ENCODE data around the gene DNAAF5. TPM values are rescaled to one million over a fixed set of nuclear protein-coding genes. Genes with fewer than 3 reads are reported as not detected.

Gene DNAAF5
- total and polyA plus RNA-seq, 2 of the 4 experiments (the other 2 are of a cell fraction): 12.4 to 32.6 TPM

- dilution Hi-C loops (cut with HindIII; ENCODE audit: low sequenced_read_pairs, unreplicated experiment): no loop called here
- no TSS peak for BruUV-seq (replicated peaks)
Observed at GRCh38 chr7:786472-787255, 60.2 kb downstream of the DNAAF5 start.

More at GRCh38 chr7:786472-787255, 60.2 kb downstream of the DNAAF5 start:
- Histone ChIP-seq H4K20me1 (ENCODE audit: insufficient read depth, low read length) (no peaks in the 10 kb centered on the region), H2AFZ (replicated peaks; ENCODE audit: low read length, poor library complexity) (peak overlapping the region; percentile 77), H3K36me3 (ENCODE audit: control insufficient read depth, insufficient read depth, low read length) (peaks cover 25% of the 10 kb centered on the region), H4K91ac (ENCODE audit: insufficient read depth, low read depth, low read length) (no peak overlapping the region), H3K9me1 (ENCODE audit: insufficient read depth, low read length) (no peaks in the 10 kb centered on the region), H2AK9ac (replicated peaks; ENCODE audit: low read depth, low read length, poor library complexity) (peak overlapping the region; percentile 82), H3K56ac (ENCODE audit: extremely low read depth, insufficient read depth, low read length) (no peak overlapping the region), H3K9me3 (ENCODE audit: control insufficient read depth, insufficient read depth, low read length) (no peaks in the 10 kb centered on the region), H3K14ac (replicated peaks; ENCODE audit: low read depth, low read length) (no peak overlapping the region), H3K23ac (ENCODE audit: low read depth, low read length) (no peak overlapping the region), H3K18ac (ENCODE audit: low read depth, low read length) (no peak overlapping the region), H3K4me2 (ENCODE audit: low read depth, low read length) (no peak overlapping the region), H2BK5ac (ENCODE audit: low read depth, low read length, poor library complexity, severe bottlenecking) (no peak overlapping the region), H2BK20ac (ENCODE audit: low read depth, low read length) (no peak overlapping the region), H4K8ac (ENCODE audit: low read depth in 2 of 2, low read length in 2 of 2) (no peak overlapping the region), H2AK5ac (ENCODE audit: low read depth, low read length) (peak overlapping the region; percentile 78), H3K4me3 (ENCODE audit: insufficient read depth, low read depth, low read length) (no peak overlapping the region), H3K9ac (ENCODE audit: low read depth, low read length) (no peak overlapping the region), H3K79me1 (ENCODE audit: low read depth in 1 of 2, low read length in 2 of 2) (no peaks in the 10 kb centered on the region), H3K27ac (ENCODE audit: insufficient read depth, low read length) (peak overlapping the region; percentile 16; the same call in 1 of the 2 replicates), H2BK120ac (ENCODE audit: low read depth, low read length) (no peak overlapping the region), H3K4me1 (ENCODE audit: control insufficient read depth, insufficient read depth, low read length) (no peaks in the 10 kb centered on the region), H3K4ac (ENCODE audit: low read depth, low read length) (no peak overlapping the region), H4K5ac (ENCODE audit: low read depth, low read length) (no peak overlapping the region), H2BK15ac (ENCODE audit: low read depth, low read length) (no peak overlapping the region), H3K27me3 (ENCODE audit: control insufficient read depth, insufficient read depth, low read length) (no peaks in the 10 kb centered on the region)
- TF ChIP-seq CTCF (conservative IDR thresholded peaks at IDR 0.05; ENCODE audit: low read depth, low read length) (peak; percentile 86), RAD21 (IDR thresholded peaks at IDR 0.05; ENCODE audit: low read length) (peak; percentile 85), MXI1 (IDR thresholded peaks at IDR 0.05; ENCODE audit: borderline replicate concordance, low read depth, low read length) (no peak), USF2 (IDR thresholded peaks at IDR 0.05; ENCODE audit: low read depth, low read length) (no peak), POLR2A (IDR thresholded peaks at IDR 0.05; ENCODE audit: low read depth, low read length) (no peak), MAZ (IDR thresholded peaks at IDR 0.05; ENCODE audit: borderline replicate concordance, low read depth, low read length) (peak; percentile 35; the same call in 1 of the 2 replicates), RCOR1 (IDR thresholded peaks at IDR 0.05; ENCODE audit: insufficient replicate concordance, low read length) (no peak), SMC3 (IDR thresholded peaks at IDR 0.05; ENCODE audit: low read depth, low read length) (peak; percentile 93), BHLHE40 (IDR thresholded peaks at IDR 0.05; ENCODE audit: low read depth, low read length) (no peak)
- 80% methylated on average over 1 of the region's 11 CpGs; no CpG with 5 or more reads in 1 of the 2 experiments for WGBS, 2 experiments (ENCODE audit: extremely low coverage in 2 of 2, insufficient read length in 1 of 2)
- in situ Hi-C loops (cut with MboI; ENCODE audit: low sequenced_read_pairs): loop anchor here (5.0 kb wide), 1 partner anchor 86 kb away; no protein-coding TSS in a partner anchor
- ATAC-seq (ENCODE audit: low read depth) (peak; percentile 100), DNase-seq (peak; percentile 51)
- ChIA-PET CTCF (interaction anchor here (0.6 to 1.0 kb wide), 2 partner anchors 81 to 686 kb away, joined by 3 to 5 read pairs; no protein-coding TSS in a partner anchor), POLR2A (ENCODE audit: unreplicated experiment) (no interaction called here)
- intact Hi-C loops (cut with micrococcal nuclease): loop anchor here (1.0 to 5.0 kb wide), 2 partner anchors 87 to 166 kb away; partner anchors contain the start of gene ADAP1
